IPS DF 6.9 (cell line): ENCODE results near the gene CD151.

Source experiments
- DNase-seq: peaks from one replicate; pipeline ENCODE4 v3.0.0-alpha.2; 2013; ENCODE audit warnings: low read depth, low spot score
- H3K27ac ChIP-seq: one replicate; pipeline ENCODE4 v1.5.1; 2013; ENCODE audit warnings: low read length, control low read depth
- H3K27me3 ChIP-seq: 2 replicates; pipeline ENCODE4 v1.6.1; 2013; ENCODE audit warnings: mild to moderate bottlenecking, low read length; ENCODE audit not compliant: control insufficient read depth, insufficient read depth
- H3K36me3 ChIP-seq: 2 replicates; pipeline ENCODE4 v1.6.1; 2013; ENCODE audit warnings: low read length; ENCODE audit not compliant: control insufficient read depth, insufficient read depth
- H3K4me1 ChIP-seq: 2 replicates; pipeline ENCODE4 v1.6.1; 2013; ENCODE audit warnings: low read length; ENCODE audit not compliant: control insufficient read depth, insufficient read depth
- H3K4me3 ChIP-seq: 2 replicates; pipeline ENCODE4 v1.5.1; 2013; ENCODE audit warnings: mild to moderate bottlenecking, low read length
- H3K9me3 ChIP-seq: 2 replicates; pipeline ENCODE4 v1.6.1; 2013; ENCODE audit warnings: low read length, inconsistent platforms; ENCODE audit not compliant: control insufficient read depth, insufficient read depth
- WGBS: extraction: QIAGEN DNeasy Blood & Tissue Kit; methylation state at CpG from one replicate; pipeline ENCODE4 v1.1.7; 2013; ENCODE audit warnings: mixed read lengths, missing lambda C conversion rate; ENCODE audit not compliant: insufficient read length, insufficient coverage; 5-methylcytosine and 5-hydroxymethylcytosine counted together

CD151 gene

GRCh38 chr11:824942-825341, 7.8 kb upstream of the CD151 start:
- H3K27ac ChIP-seq = no peak overlapping the region
- DNase-seq = no peak
- H3K4me1 ChIP-seq = peaks cover 15% of the 10 kb centered on the region
- no peaks in the 10 kb centered on the region for H3K9me3 ChIP-seq
- peaks cover 11% of the 10 kb centered on the region; the same call in 1 of the 2 replicates for H3K36me3 ChIP-seq
- no CpG with 5 or more reads among the region's 11 CpGs for WGBS
- H3K4me3 ChIP-seq = no peak overlapping the region
- H3K27me3 ChIP-seq = no peaks in the 10 kb centered on the region

DNA sequence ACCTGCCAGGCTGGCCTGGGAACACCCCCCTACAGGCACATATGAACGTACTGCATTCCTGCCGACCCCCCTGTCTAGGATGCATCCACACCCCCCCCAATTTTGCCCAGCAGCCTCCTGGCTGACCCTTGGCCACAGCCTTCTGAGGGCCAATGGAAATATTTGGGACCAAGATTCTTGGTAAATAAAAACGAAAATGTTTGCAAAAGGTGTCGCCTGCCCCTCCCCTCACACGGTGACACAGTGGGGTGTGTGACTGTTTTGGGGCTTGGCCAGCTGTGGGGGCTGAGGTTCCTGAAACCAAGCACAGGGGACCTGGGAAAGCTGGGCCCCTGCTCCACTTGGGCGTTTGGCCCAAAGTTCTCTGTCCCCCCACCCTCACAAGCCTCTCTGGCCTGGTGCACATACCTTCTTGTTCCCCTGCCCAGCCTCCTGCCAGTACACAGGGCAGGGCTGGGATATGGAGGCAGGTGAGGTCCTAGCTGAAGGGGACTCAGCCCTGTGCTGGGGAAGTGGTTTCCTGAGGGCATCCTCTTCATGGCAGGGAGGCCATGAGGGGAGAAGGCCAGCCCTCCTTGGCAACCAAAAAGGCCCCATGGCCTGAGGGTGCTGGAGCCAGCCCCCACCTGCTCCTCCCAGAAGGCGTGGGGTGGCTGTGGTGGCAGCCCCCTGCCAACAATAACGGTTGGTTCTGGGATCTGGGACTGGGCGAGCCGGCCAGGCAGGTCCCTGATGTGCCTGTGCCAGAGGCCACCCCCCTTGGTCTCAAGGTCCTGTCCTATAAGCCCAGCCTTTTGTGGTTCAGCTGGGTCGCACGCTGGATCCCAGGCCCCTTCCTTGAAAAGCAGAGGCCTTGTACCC, 7.2 kb upstream of the CD151 start:
- Histone ChIP-seq H3K27ac (no peak overlapping the region), H3K27me3 (no peaks in the 10 kb centered on the region), H3K36me3 (peaks cover 11% of the 10 kb centered on the region; the same call in 1 of the 2 replicates), H3K9me3 (no peaks in the 10 kb centered on the region), H3K4me3 (no peak overlapping the region), H3K4me1 (peaks cover 14% of the 10 kb centered on the region)
- no peak for DNase-seq
- no CpG with 5 or more reads among the region's 12 CpGs for WGBS

DNA sequence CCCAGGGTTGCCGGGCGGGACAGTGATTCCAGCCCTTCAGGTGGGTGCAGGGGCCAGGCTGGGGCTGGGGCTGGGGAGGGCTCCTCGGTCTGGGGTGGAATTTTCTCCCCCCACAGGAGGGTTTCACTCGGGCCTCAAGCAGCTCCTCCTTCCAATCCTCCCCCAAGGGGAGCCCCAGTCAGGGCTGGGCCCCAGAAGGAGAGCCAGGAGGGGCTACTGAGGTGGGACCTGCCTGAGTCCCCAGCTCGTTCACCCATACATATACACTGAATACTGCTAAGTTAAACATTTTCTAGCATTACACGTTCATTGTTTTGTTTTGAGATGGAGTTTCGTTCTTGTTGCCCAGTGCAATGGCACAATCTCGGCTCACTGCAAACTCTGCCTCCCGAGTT, 6.5 kb upstream of the CD151 start:
- peaks cover 16% of the 10 kb centered on the region for H3K4me1 ChIP-seq

GRCh38 chr11:826836-827145, 6.0 kb upstream of the CD151 start:
- Histone ChIP-seq H3K27ac (no peak overlapping the region), H3K9me3 (no peaks in the 10 kb centered on the region), H3K4me1 (peaks cover 16% of the 10 kb centered on the region), H3K36me3 (peaks cover 9% of the 10 kb centered on the region; the same call in 1 of the 2 replicates), H3K4me3 (peak overlapping the region; percentile 49; the same call in 1 of the 2 replicates), H3K27me3 (peaks cover 4% of the 10 kb centered on the region; the same call in 1 of the 2 replicates)
- no CpG with 5 or more reads among the region's 22 CpGs for WGBS
- no peak for DNase-seq

More for the DNA sequence above, 6.5 kb upstream of the CD151 start:
- no peaks in the 10 kb centered on the region for H3K9me3 ChIP-seq
- WGBS = no CpG with 5 or more reads among the region's 9 CpGs
- 0 out of 2 replicates have a peak, but pooled peaks cover 1% of the 10 kb centered on the region for H3K27me3 ChIP-seq
- H3K36me3 ChIP-seq = peaks cover 9% of the 10 kb centered on the region; the same call in 1 of the 2 replicates
- H3K27ac ChIP-seq = no peak overlapping the region
- H3K4me3 ChIP-seq = no peak overlapping the region
- DNase-seq = no peak

DNA sequence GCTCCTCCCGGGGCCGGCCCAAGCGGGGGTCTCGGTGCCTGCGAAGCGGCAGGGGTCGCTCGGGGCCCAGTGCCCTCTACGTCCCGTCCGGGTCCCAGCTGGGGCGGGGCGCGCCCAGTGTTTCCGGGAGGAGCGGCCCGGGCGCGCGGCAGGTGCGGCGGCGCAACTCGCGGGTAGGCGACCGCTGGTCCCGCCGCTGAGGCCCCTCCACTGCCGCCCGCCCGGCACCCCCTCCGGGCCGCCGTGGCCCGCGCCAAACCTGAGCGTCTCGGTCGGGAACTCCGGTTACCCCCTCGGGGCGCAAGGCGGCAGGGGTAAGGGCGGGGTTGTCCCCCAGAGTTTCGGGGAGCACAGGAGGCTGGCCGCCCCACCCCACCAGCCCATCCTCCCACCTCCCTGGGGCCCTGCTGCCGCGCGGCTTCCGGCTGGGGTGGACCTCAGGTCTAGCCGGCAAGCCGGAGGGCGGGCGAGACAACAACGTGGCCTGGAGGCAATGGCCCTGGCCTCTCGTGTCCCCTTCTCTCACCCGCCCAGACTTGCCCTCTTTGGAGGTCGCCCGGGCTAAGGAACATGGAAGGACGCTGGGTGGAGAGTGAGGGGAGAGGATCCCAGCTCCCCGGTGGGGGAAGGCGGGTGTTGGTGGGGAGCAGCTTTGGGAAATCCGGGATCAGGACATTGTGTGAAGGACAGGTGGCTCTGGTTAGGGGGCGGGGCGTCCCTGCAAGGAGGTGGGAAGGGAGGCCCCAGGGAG, 5.4 kb upstream of the CD151 start:
- WGBS = no CpG with 5 or more reads among the region's 66 CpGs
- Histone ChIP-seq H3K27ac (no peak overlapping the region), H3K4me1 (peaks cover 20% of the 10 kb centered on the region), H3K4me3 (peak overlapping the region; percentile 49; the same call in 1 of the 2 replicates), H3K36me3 (peaks cover 9% of the 10 kb centered on the region; the same call in 1 of the 2 replicates), H3K9me3 (no peaks in the 10 kb centered on the region), H3K27me3 (peaks cover 6% of the 10 kb centered on the region; the same call in 1 of the 2 replicates)
- no peak for DNase-seq

- Histone ChIP-seq H3K36me3 (peaks cover 9% of the 10 kb centered on the region; the same call in 1 of the 2 replicates), H3K27me3 (peaks cover 6% of the 10 kb centered on the region; the same call in 1 of the 2 replicates), H3K4me3 (peak within 1 kb of the TSS; percentile 49; the same call in 1 of the 2 replicates), H3K4me1 (peaks cover 21% of the 10 kb centered on the region), H3K9me3 (no peaks in the 10 kb centered on the region), H3K27ac (no peak within 1 kb of the TSS)
- WGBS = no CpG with 5 or more reads among the region's 5 CpGs
- DNase-seq = no peak
These were observed 4.9 kb upstream of the CD151 start, which contains the start of gene CRACR2B for GRCh38 chr11:827897-828192. Gene CRACR2B, plus strand, starts transcription at chr11:827919. Its CDS starts 689 bp downstream, at chr11:828608.

DNA sequence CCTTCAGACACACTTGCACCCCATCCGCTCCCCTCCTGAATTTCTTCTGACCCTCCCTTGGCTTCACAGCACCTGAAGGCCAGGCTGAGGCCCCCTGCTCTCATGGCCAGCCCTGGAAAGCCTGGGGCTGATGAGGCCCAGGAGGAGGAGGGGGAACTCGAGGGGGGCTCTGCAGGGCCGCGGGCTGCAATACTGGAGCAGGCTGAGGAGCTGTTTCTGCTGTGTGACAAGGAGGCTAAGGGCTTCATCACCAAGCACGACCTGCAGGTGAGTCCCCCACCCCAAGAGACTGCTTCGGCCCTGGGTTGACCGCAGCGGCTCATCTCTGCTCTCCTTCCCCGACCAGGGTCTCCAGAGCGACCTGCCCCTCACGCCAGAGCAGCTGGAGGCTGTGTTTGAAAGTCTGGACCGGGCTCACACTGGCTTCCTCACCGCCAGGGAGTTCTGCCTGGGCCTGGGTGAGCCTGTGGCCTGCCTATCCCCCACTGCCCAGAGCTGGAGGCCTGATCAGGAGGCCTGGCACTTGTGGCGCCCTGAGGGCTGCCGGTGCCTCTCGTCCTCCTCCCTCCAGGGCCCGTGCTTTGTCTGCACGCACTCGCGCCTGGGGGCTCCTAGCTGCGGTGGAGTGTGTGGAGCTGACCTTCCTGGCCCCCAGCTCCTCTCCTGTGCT, 4.1 kb upstream of the CD151 start:
- Histone ChIP-seq H3K36me3 (peaks cover 9% of the 10 kb centered on the region; the same call in 1 of the 2 replicates), H3K27ac (no peak overlapping the region), H3K27me3 (peaks cover 6% of the 10 kb centered on the region; the same call in 1 of the 2 replicates), H3K4me3 (no peak overlapping the region; the same call in 1 of the 2 replicates), H3K4me1 (peaks cover 21% of the 10 kb centered on the region), H3K9me3 (no peaks in the 10 kb centered on the region)
- no peak for DNase-seq
- WGBS = no CpG with 5 or more reads among the region's 21 CpGs

- DNase-seq = no peak
- Histone ChIP-seq H3K4me3 (peak overlapping the region; percentile 27; the same call in 1 of the 2 replicates), H3K4me1 (peaks cover 24% of the 10 kb centered on the region), H3K9me3 (no peaks in the 10 kb centered on the region), H3K27me3 (peaks cover 6% of the 10 kb centered on the region; the same call in 1 of the 2 replicates), H3K36me3 (peaks cover 3% of the 10 kb centered on the region; the same call in 1 of the 2 replicates), H3K27ac (no peak overlapping the region)
- whole genome bisulfite sequencing = no CpG with 5 or more reads among the region's 40 CpGs
These were observed 3.4 kb upstream of the CD151 start for GRCh38 chr11:829176-829846.

GRCh38 chr11:829847-830294, 2.9 kb upstream of the CD151 start:
- no CpG with 5 or more reads among the region's 39 CpGs for WGBS
- Histone ChIP-seq H3K27ac (no peak overlapping the region), H3K4me1 (peaks cover 28% of the 10 kb centered on the region), H3K36me3 (no peaks in the 10 kb centered on the region), H3K27me3 (peaks cover 6% of the 10 kb centered on the region; the same call in 1 of the 2 replicates), H3K4me3 (peak overlapping the region; percentile 27; the same call in 1 of the 2 replicates), H3K9me3 (no peaks in the 10 kb centered on the region)
- no peak for DNase-seq
